Anterior cingulate cortex (tissue), 58 donors: ENCODE results near the gene NPBWR2.
"Not testable (repeated sequence)": the region's sequence is repeated elsewhere in the genome, so short reads cannot be mapped to it uniquely, and the experiment has no call there.

Source experiments
- DNase-seq, 58 donors: peaks; one replicate each; lab custom pipeline; 2025; lab: John Stamatoyannopoulos, UW

NPBWR2 gene

GRCh38 chr20:64091340-64091739, 16.0 kb downstream of the NPBWR2 start:
- DNase-seq, result no peak

DNA sequence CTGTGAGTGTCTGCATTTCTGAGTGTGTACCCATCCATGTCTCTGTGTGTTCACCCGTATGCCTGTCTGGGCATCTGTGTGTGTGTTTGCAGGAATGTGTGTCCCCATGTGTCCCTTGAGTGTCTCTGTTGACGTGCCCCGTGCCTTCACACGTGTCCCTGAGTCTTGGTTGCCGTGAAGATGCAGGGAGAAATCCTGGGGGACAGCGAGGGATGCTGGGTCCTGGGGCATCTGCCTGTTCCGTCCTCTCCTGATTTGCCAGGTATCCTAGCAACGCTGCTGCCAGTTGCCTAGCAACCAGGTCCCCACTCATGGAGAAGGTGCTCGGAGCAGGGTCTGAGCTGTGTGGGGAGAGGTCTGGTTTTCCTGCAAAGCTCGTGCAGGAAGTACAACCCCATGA, 17.2 kb downstream of the NPBWR2 start:
- DNase-seq, result peak in 35 of 58 donors; percentile 19 to 88 (median 41)

GRCh38 chr20:64088586-64088985, 18.8 kb downstream of the NPBWR2 start:
- not testable (repeated sequence) for DNase-seq

DNA sequence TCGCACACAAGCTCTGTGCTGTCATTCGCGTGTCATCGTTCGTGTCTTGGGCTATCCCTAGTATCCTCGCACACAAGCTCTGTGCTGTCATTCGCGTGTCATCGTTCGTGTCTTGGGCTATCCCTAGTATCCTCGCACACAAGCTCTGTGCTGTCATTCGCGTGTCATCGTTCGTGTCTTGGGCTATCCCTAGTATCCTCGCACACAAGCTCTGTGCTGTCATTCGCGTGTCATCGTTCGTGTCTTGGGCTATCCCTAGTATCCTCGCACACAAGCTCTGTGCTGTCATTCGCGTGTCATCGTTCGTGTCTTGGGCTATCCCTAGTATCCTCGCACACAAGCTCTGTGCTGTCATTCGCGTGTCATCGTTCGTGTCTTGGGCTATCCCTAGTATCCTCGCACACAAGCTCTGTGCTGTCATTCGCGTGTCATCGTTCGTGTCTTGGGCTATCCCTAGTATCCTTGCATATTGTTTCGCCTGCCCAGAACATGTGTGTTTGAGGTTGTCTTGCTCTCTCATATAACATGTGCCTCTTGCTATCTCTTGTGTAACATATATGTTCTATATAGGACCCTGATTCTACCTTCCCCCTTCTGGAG, 20.0 kb downstream of the NPBWR2 start:
- DNase-seq, result not testable (repeated sequence)

- no peak for DNase-seq
These were observed 20.6 kb downstream of the NPBWR2 start for GRCh38 chr20:64086801-64087200.

DNA sequence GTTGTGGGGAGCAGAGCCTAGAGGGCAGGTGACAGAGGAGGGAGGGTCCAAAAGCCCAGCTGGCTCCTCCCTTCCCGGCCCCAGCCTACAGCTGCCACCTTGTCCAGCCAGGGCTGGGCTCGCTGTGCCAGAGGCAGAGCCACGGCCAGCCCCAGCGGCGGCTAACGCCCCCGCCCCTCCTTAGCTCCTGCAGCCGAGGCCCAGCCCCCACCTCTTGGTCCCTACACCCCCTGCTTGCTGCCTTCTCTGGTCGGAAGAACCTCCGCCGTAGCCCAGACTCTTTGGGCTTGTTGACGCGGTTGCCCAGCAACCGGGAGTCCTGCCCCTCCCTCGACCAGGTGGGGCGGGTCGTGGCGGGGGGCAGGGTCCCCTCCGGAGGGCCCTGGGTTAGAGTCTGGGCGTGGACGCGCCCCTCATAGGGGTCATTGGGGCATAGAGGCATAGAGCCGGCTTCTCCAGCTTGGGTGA, 22.6 kb downstream of the NPBWR2 start:
- no peak for DNase-seq

DNA sequence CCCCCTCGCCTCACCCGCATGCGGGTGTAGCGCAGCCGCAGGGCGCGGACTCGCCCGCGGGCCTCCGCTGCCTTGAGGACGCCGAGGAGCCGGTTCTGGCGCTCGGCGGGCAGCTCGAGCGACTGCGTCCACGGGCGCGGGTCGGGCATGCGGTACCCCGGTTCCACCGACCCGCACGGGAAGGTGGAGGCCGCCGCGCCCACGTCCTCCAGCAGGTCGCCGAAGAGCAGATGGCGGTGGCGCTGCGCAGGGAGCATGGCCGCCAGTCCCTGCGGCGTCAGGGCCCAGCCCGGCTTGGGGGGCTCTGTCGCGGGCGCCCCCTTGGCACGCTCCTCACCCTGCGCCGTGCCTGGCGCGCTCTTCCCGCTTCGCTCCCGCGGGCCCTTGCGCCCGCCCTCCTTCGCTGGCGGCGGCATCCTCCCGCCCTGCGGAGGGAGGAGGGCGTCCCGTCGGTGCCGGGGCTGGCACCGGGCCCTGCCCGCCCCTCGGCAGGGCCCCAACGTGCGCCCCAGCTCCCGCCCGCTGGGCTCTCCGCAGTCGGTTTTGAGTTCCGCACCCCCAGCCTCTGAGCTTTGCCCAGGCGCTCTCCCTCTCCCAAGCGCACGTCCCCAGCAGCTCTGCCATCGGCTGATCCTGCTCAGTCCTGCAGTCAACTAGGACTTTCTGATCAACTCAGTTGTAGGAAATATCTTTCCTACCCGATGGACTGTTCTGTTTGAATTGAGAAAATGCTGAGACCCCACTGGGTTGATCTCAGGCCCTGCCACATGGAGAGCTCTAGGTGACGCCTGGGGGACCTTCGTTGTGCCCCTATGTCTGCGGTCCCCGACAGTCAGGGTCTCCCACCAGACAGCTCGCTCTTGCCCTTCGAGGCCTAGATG, 23.3 kb downstream of the NPBWR2 start, which contains the start of gene LKAAEAR1:
TSS of gene LKAAEAR1 (minus strand) at position 595 of the 881 bp plus-strand sequence. CDS start at position 416, 179 bp downstream.
- peak in 3 of 58 donors; percentile 50 to 65 (median 62) for DNase-seq

- DNase-seq, result peak in 51 of 58 donors; percentile 22 to 82 (median 52)
These were observed 24.0 kb downstream of the NPBWR2 start for GRCh38 chr20:64083378-64083803.

- no peak for DNase-seq
These were observed 24.5 kb downstream of the NPBWR2 start for GRCh38 chr20:64082820-64083377.

DNA sequence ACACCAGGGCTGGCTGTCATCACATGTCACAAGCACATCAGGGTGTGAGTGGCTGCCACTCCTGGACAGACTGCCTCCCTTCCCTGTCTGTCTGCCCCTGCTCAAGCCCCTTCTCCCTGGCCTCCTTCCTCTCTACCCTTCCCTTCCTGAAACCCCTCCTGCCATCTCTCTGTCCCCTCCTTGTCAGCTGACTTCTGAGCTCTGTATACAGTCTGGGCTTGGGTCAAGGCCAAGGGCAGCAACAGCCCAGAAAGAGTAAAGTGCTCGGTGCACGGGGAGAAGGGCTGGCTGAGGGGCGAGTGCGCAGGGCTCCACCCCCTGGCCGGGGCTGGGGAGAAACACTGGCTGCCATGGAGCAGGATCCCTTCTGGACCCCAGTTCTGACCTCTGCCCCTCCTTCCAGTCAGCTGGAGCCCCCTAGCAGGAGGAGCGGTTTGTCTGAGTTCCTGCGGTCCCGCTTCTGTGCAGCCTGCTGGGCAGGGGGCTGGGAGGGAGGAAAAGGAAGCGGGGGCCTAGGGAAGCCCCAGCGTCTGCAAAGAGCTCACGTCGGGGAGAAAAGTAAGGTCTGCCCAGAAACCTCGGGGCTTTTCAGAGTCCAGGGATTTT, 25.1 kb downstream of the NPBWR2 start:
- no peak for DNase-seq

- DNase-seq, result no peak
These were observed 25.8 kb downstream of the NPBWR2 start for GRCh38 chr20:64081624-64081964.

DNA sequence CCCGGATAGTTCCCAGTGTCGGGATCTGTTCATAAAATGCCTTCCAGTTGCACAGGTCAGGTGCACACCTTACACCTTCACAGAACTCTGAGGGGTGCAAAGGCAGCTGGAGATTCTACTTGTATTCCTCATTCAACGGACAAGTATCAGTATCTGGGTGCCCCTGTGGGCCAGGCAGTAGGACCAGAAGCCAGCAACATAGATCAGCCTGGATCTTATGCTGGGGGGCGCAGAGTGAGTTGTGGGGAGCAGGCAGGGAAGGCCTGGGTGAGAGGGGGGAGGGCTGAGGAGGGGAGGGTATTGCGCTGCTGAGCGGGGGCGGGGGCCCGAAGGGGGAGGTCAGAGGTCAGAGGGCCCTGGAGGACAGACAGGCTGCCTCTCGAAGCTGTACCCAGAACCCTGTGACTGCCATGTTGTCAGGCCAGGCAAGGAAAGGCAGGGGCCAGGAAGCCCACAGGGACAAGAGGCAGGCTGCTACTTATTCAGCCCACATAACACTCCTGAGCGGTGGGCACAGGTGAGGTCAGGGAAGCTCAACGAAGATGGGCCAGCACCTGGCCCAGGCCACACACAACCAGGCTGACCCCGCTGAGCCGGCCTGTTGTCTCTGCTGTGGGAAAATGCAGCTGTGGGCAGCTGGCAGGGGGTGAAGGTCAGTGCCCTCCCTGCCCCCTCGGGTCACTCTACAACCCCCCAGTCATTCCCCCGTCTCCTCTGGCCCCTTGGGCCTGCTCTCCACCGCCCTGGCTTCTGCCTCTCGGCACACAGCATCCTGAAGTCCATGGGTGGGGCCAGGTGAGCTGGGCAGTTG, 26.3 kb downstream of the NPBWR2 start:
- DNase-seq, result no peak

DNA sequence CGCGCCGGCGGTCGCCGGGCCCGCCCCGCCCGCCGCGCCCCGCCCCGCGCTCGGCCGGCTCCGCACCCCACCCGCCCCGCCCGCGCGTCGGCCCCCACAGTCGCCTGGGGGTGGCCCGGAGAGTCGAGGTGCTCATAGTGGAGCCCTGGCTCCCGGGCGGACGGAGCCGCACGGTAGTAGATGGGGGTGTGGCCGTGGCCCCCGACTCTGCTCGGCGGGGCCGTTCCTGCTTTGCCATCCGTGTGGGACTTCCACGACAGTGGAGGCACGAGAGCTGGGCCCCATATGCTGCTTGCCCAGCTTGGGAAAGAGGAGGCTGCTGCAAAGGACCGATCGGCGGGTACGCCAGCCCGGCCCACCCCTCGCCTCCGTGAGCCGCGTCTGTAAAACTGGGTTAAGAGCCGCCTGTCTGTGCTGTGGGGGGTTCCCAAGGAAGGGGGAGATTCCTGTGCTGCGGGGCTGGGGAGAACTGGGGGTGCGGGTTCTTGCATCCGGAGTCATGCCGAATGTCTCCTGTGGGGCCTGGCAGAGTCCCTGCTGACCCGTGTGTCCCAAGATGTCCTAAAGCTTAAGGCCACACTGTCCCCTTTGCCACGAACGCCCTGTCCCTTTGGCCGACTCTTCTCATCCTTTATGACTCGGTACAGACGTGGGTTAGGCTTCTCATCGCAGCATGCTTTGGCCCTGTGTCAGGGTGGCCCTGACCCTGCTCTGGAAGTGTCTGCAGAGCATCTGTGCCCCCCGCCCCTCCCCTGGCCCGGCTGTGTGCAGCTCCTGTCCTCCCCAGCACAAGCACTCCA, 27.2 kb downstream of the NPBWR2 start, which contains the start of gene OPRL1:
TSS of gene OPRL1 (plus strand) at position 70 of the 800 bp plus-strand sequence. CDS start 12,639 bp downstream, outside the sequence.
- peak in 1 of 58 donors; percentile 68 for DNase-seq

DNA sequence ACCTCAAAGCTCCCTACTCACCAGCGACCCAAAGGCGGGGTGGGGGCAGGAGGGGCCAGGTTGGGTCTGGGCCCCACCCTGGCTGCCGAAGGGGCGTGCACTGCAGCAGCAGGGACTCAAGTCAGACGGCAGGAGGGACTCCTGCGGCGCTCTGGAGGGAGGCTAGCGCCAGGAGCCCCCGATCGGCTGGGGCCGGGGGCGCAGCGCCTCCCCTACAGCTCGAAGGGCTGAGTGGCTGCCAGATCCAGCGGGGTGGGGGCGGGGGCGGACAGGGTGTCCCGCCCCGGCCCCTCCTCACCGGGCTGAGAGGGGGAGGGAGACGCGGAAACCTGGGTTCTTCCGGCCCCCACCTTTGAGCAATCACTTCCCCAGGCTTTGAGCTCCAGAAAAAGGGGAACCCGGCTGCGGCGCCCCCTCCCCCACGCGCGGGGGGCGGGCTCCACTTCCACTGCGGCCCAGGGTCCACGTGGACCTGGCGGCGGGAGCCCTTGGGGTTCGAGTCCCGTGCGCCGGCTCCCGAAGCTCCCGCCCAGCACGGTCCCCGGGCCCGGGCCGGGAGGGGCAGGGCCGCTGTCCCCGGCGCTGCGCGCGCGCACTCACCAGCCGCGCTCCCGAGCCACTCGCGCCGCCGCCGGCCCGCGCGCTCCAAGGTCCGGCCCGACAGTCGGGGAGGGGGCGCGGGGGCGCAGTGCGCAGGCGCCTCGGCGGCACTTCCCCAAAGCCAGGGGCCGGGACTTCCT, 27.9 kb downstream of the NPBWR2 start, which contains the start of gene RGS19:
TSS of gene RGS19 (minus strand) at position 246 of the 740 bp plus-strand sequence. CDS start 2,632 bp downstream, outside the sequence.
- DNase-seq, result peak in 45 of 58 donors; percentile 33 to 82 (median 61)

DNA sequence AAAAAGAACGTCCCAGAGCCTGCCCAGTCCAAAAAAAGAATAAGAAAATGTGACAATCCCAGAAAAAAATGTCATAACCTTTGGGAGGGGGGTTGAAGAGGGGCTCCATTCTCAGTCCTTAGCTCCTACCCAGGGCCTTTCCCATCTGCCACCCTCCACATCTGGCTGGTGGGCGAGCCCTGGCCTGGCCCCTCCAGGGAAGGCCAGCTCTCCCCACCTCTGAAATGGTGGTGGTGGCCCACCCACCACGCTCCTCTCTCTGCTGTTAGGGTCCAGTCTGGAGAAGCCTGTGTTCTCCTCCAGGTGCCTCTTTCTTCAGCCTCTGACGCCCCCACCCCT, 28.5 kb downstream of the NPBWR2 start:
- DNase-seq, result no peak

- DNase-seq, result peak in 2 of 58 donors; percentile 26 to 27
These were observed 29.4 kb downstream of the NPBWR2 start for GRCh38 chr20:64077876-64078551.

DNA sequence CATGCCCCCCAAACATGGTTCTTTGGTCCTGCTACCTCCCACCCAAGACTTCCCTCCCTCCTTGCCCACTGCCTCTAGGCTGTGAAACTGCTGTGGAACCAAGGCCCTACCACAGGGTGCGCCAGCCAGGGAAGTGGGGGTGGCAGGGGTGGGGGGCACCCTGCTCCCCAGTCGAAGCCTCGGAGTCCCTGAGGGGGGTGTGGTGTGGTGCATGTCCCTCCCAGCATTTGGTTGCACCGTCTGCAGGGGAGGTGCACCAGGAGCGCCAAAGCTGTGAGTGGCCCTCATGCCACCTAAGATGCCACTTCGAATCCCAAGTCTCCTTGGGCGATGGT, 29.9 kb downstream of the NPBWR2 start:
- DNase-seq, result no peak

DNA sequence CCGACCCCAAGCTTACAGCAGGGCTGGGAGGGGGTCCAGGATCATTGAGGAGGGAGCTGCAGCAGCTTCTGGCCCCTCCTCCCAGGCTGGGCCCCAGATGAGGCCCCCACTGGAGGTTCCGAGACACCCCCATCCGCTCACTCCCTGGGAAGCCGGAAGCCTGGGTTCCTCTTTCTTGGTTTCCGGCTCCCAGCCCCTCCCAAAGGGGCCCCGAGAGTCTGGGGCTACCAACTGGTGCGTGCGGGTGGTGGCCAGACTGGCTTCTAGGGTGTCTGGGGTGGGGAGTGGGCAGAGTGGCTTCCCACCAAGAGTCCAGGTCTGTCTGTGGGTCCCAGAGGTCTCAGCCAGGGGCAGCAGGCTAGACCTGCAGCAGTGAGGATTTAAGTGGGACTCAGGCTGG, 30.3 kb downstream of the NPBWR2 start:
- DNase-seq, result peak in 7 of 58 donors; percentile 16 to 32 (median 22)
